Right lobe of liver (tissue), 4 donors: ENCODE measurements around the gene CMC4.

Source experiments
- POLR2A ChIP-seq: fragments of 450-650 bp; IDR thresholded peaks from one replicate; pipeline ENCODE4 v1.6.1; 2017; ENCODE audit warnings: antibody characterized with exemption, mild to moderate bottlenecking
- TF ChIP-seq, protein P1 (sequence below), 4 donors: fragments of 200-600 bp in 3 of 4; fragments of 450-650 bp in 1 of 4; IDR thresholded peaks; one replicate each; pipeline versions ENCODE4 v1.5.1 to v1.8.0; 2016 to 2022; ENCODE audit warnings: antibody characterized with exemption in 4 of 4, mild to moderate bottlenecking in 2 of 4
- donor health status: DM: no; HTN: no; CAD: no.
- donor health status: DM: no; HTN: no; CAD: no.
- donor health status: DM: no; HTN: yes; CAD: no.

DNA sequence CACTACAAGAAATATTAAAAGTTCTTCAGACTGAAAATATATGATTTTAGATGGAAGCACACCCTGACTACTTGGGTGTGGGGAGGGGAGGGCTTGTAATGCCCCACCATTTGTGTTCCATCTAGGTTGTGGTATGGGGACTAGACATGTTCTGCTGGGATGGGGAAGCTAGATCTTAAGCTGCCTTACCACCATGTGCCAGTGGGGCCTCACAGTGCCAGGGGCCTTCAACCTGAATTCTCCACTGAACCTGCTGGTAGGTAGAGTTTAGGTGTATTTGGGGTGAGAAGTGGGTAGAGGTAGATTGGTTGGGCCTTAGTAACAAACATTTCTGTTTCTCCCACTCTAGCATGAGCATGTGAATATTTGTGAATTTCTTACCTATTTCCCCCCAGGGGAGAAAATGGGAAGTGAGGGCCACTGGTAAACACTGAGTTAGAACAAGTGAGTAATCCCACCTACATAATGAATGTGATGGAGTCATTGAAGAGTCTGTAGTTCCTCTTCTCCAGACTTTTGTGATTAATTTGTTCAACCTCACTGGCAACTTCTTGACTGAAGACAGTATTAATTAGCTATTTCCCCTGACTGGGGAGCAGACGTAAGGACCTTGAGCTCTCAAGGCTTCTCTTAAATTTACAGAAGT, 44.4 kb upstream of the CMC4 start:
- TF ChIP-seq, protein P1, sequence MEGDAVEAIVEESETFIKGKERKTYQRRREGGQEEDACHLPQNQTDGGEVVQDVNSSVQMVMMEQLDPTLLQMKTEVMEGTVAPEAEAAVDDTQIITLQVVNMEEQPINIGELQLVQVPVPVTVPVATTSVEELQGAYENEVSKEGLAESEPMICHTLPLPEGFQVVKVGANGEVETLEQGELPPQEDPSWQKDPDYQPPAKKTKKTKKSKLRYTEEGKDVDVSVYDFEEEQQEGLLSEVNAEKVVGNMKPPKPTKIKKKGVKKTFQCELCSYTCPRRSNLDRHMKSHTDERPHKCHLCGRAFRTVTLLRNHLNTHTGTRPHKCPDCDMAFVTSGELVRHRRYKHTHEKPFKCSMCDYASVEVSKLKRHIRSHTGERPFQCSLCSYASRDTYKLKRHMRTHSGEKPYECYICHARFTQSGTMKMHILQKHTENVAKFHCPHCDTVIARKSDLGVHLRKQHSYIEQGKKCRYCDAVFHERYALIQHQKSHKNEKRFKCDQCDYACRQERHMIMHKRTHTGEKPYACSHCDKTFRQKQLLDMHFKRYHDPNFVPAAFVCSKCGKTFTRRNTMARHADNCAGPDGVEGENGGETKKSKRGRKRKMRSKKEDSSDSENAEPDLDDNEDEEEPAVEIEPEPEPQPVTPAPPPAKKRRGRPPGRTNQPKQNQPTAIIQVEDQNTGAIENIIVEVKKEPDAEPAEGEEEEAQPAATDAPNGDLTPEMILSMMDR (IDR thresholded peaks at IDR 0.05): no peak
- no peak for TF ChIP-seq POLR2A
